ENCODE results near the gene POU6F1.

Gene POU6F1

GRCh38 chr12:51147309-51147708 is 70.6 kb downstream of the POU6F1 start:
- Histone ChIP-seq H3K9me3 (ENCODE audit: control insufficient read depth, low read length) (no peaks in the 10 kb centered on the region), H3K27me3 (replicated peaks; ENCODE audit: control insufficient read depth, insufficient read depth, low read length, poor library complexity, severe bottlenecking) (no peaks in the 10 kb centered on the region), H3K27ac (ENCODE audit: insufficient read depth, low read length, poor library complexity, severe bottlenecking) (no peak overlapping the region), H3K4me3 (ENCODE audit: insufficient read depth, low read depth, low read length, poor library complexity, severe bottlenecking) (no peak overlapping the region), H3K36me3 (ENCODE audit: control insufficient read depth, insufficient read depth, low read length) (no peaks in the 10 kb centered on the region), H3K4me1 (ENCODE audit: control insufficient read depth, insufficient read depth, low read length, poor library complexity, severe bottlenecking) (no peaks in the 10 kb centered on the region)
- DNase-seq = no peak

- H3K4me3 ChIP-seq (ENCODE audit: insufficient read depth, low read depth, low read length, poor library complexity, severe bottlenecking) = no peak overlapping the region
- no peaks in the 10 kb centered on the region for H3K4me1 ChIP-seq (ENCODE audit: control insufficient read depth, insufficient read depth, low read length, poor library complexity, severe bottlenecking)
- no peaks in the 10 kb centered on the region for H3K36me3 ChIP-seq (ENCODE audit: control insufficient read depth, insufficient read depth, low read length)
- no peak for DNase-seq
- H3K27ac ChIP-seq (ENCODE audit: insufficient read depth, low read length, poor library complexity, severe bottlenecking) = no peak overlapping the region
- no peaks in the 10 kb centered on the region for H3K27me3 ChIP-seq (replicated peaks; ENCODE audit: control insufficient read depth, insufficient read depth, low read length, poor library complexity, severe bottlenecking)
- H3K9me3 ChIP-seq (ENCODE audit: control insufficient read depth, low read length) = no peaks in the 10 kb centered on the region
These were observed 78.5 kb downstream of the POU6F1 start for GRCh38 chr12:51139292-51139844.
